K562 (cell line): ENCODE data around the gene CMSS1. TPM values are rescaled to one million over a fixed set of nuclear protein-coding genes. Genes with fewer than 3 reads are reported as not detected.
A peak's percentile ranks its signal among the peaks of the same experiment; 100 is the strongest.

ENCODE experiments used
- HDGF ChIP-seq: fragments of 450-650 bp; IDR thresholded peaks from 2 replicates; pipeline ENCODE4 v1.6.1; 2016
- MTA1 ChIP-seq: fragments of 450-650 bp; IDR thresholded peaks from 2 replicates; pipeline ENCODE4 v1.6.1; 2017; ENCODE audit warnings: borderline replicate concordance
- SMARCE1 ChIP-seq: fragments of 450-650 bp; IDR thresholded peaks from 2 replicates; pipeline ENCODE4 v1.7.1; 2016; ENCODE audit warnings: mild to moderate bottlenecking
- TEAD4 ChIP-seq, 2 experiments: sonication (generic) in 1 of 2; formaldehyde crosslinking in 1 of 2; IDR thresholded peaks; 2 replicates each; pipeline versions ENCODE4 v1.6.1 to v1.8.0; 2012 to 2022; ENCODE audit warnings: borderline replicate concordance in 1 of 2, inconsistent platforms in 1 of 2, low read length in 1 of 2, mild to moderate bottlenecking in 1 of 2, missing genetic modification reagents in 1 of 2
- TOE1 ChIP-seq, 2 experiments: fragments of 450-650 bp in 1 of 2; sonication (generic) in 1 of 2; formaldehyde crosslinking in 1 of 2; IDR thresholded peaks; 2 replicates each; pipeline versions ENCODE4 v1.7.1 to v1.8.0; 2016 to 2022; ENCODE audit warnings: borderline replicate concordance in 2 of 2, mild to moderate bottlenecking in 2 of 2, antibody characterized with exemption in 1 of 2, inconsistent platforms in 1 of 2, low read depth in 1 of 2, missing genetic modification reagents in 1 of 2, moderate library complexity in 1 of 2
- ZKSCAN8 ChIP-seq: fragments of 200-800 bp; sonication (Bioruptor generic); IDR thresholded peaks from 2 replicates; pipeline ENCODE4 v1.6.1; 2016; ENCODE audit warnings: missing genetic modification characterization, missing compliant biosample characterization
- polyA plus RNA-seq, 8 experiments: library from polyadenylated mRNA; depleted of rRNA in 4 of 8; stranded (reverse) in 5 of 8; unstranded in 3 of 8; fragments of >200 nt; fragmentation: Nextera tagmentation in 2 of 8; fragmentation: Illumina TruSeq in 1 of 8; extraction: Ambion mirVana in 2 of 8; extraction: Trizol in 1 of 8; gene quantifications; 2 replicates each; pipeline versions ENCODE4 v1.2.1 to v1.2.3, GENCODE V29; 2011 to 2014; ENCODE audit warnings: inconsistent platforms in 1 of 8, missing spikeins in 1 of 8
- total RNA-seq, 7 experiments: library from RNA; depleted of rRNA in 6 of 7; stranded (reverse); fragments of >200 nt in 6 of 7; fragmentation: Illumina TruSeq in 2 of 7; extraction: Trizol in 2 of 7; gene quantifications; 2 replicates each; pipeline versions ENCODE4 v1.2.1 to v1.2.3, GENCODE V29; 2011 to 2021; ENCODE audit warnings: low replicate concordance in 1 of 7
- TF ChIP-seq, protein P1 (sequence below): sonication (generic); IDR thresholded peaks from 2 replicates; pipeline ENCODE4 v1.6.1; 2016
- TF ChIP-seq, protein P2 (sequence below): fragments of 200-600 bp; sonication (generic); IDR thresholded peaks from one replicate; pipeline ENCODE4 v1.6.1; 2012; ENCODE audit warnings: mild to moderate bottlenecking, low read depth, low read length, inconsistent platforms
- TF ChIP-seq, protein P3 (sequence below): fragments of 450-650 bp; IDR thresholded peaks from 2 replicates; pipeline ENCODE4 v1.6.1; 2018; ENCODE audit not compliant: partially characterized antibody

CMSS1 gene
- total and polyA plus RNA-seq, 9 of the 15 experiments (the other 6 are each of a cell fraction or from before 2014, with no cell fraction given), result 46.9 to 109 (median 72.3) TPM

DNA sequence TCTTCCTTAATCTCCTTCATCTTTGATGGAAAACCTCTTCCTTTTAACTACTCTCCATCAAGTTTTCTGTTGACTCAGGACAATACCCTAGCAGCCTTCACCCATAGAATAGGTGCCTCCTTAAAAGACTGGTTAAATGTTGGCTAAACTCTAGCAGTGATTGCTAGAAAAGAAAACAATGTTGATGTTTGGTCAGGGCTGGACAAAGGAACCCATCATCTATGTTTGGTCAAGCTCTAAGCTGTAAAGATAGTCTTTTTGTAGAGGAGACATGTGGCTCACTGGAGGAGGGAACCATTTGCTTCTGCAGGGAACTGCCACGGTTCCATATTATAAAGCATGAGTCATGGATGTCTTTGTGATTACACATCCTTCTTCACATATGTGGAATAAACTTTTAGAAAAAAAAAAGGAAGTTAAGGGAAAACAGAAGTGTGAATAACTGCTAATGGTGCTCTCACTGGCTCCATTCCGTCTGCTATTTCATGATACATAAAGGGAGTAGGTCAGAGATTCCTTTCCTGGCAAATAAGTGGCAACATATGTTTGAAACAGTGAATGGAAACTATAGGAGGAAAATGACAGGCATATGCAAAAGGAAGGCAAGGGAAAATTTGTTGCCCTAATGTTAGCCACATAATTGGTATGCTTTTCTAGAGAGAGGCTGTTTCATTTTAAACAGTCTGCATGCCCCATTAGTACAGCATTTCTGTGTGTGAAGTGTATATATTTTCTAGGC lies 78.2 kb downstream of the CMSS1 start (continued):
- TF ChIP-seq, protein P1, sequence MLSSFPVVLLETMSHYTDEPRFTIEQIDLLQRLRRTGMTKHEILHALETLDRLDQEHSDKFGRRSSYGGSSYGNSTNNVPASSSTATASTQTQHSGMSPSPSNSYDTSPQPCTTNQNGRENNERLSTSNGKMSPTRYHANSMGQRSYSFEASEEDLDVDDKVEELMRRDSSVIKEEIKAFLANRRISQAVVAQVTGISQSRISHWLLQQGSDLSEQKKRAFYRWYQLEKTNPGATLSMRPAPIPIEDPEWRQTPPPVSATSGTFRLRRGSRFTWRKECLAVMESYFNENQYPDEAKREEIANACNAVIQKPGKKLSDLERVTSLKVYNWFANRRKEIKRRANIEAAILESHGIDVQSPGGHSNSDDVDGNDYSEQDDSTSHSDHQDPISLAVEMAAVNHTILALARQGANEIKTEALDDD, result peak; percentile 39; the same call in 1 of the 2 replicates
- TF ChIP-seq SMARCE1 (peak; percentile 59; the same call in 1 of the 2 replicates), HDGF (no peak), TOE1 (IDR thresholded peaks at IDR 0.05; ENCODE audit: borderline replicate concordance) (no peak), TOE1 (CRISPR knock-in tag; IDR thresholded peaks at IDR 0.05; ENCODE audit: borderline replicate concordance, low read depth) (no peak), ZKSCAN8 (peak; percentile 49; the same call in 1 of the 2 replicates), MTA1 (no peak), TEAD4 (IDR thresholded peaks at IDR 0.05; ENCODE audit: low read length) (peak; percentile 30; the same call in 1 of the 2 replicates), TEAD4 (CRISPR knock-in tag; IDR thresholded peaks at IDR 0.05; ENCODE audit: borderline replicate concordance) (no peak)
- TF ChIP-seq, protein P2, sequence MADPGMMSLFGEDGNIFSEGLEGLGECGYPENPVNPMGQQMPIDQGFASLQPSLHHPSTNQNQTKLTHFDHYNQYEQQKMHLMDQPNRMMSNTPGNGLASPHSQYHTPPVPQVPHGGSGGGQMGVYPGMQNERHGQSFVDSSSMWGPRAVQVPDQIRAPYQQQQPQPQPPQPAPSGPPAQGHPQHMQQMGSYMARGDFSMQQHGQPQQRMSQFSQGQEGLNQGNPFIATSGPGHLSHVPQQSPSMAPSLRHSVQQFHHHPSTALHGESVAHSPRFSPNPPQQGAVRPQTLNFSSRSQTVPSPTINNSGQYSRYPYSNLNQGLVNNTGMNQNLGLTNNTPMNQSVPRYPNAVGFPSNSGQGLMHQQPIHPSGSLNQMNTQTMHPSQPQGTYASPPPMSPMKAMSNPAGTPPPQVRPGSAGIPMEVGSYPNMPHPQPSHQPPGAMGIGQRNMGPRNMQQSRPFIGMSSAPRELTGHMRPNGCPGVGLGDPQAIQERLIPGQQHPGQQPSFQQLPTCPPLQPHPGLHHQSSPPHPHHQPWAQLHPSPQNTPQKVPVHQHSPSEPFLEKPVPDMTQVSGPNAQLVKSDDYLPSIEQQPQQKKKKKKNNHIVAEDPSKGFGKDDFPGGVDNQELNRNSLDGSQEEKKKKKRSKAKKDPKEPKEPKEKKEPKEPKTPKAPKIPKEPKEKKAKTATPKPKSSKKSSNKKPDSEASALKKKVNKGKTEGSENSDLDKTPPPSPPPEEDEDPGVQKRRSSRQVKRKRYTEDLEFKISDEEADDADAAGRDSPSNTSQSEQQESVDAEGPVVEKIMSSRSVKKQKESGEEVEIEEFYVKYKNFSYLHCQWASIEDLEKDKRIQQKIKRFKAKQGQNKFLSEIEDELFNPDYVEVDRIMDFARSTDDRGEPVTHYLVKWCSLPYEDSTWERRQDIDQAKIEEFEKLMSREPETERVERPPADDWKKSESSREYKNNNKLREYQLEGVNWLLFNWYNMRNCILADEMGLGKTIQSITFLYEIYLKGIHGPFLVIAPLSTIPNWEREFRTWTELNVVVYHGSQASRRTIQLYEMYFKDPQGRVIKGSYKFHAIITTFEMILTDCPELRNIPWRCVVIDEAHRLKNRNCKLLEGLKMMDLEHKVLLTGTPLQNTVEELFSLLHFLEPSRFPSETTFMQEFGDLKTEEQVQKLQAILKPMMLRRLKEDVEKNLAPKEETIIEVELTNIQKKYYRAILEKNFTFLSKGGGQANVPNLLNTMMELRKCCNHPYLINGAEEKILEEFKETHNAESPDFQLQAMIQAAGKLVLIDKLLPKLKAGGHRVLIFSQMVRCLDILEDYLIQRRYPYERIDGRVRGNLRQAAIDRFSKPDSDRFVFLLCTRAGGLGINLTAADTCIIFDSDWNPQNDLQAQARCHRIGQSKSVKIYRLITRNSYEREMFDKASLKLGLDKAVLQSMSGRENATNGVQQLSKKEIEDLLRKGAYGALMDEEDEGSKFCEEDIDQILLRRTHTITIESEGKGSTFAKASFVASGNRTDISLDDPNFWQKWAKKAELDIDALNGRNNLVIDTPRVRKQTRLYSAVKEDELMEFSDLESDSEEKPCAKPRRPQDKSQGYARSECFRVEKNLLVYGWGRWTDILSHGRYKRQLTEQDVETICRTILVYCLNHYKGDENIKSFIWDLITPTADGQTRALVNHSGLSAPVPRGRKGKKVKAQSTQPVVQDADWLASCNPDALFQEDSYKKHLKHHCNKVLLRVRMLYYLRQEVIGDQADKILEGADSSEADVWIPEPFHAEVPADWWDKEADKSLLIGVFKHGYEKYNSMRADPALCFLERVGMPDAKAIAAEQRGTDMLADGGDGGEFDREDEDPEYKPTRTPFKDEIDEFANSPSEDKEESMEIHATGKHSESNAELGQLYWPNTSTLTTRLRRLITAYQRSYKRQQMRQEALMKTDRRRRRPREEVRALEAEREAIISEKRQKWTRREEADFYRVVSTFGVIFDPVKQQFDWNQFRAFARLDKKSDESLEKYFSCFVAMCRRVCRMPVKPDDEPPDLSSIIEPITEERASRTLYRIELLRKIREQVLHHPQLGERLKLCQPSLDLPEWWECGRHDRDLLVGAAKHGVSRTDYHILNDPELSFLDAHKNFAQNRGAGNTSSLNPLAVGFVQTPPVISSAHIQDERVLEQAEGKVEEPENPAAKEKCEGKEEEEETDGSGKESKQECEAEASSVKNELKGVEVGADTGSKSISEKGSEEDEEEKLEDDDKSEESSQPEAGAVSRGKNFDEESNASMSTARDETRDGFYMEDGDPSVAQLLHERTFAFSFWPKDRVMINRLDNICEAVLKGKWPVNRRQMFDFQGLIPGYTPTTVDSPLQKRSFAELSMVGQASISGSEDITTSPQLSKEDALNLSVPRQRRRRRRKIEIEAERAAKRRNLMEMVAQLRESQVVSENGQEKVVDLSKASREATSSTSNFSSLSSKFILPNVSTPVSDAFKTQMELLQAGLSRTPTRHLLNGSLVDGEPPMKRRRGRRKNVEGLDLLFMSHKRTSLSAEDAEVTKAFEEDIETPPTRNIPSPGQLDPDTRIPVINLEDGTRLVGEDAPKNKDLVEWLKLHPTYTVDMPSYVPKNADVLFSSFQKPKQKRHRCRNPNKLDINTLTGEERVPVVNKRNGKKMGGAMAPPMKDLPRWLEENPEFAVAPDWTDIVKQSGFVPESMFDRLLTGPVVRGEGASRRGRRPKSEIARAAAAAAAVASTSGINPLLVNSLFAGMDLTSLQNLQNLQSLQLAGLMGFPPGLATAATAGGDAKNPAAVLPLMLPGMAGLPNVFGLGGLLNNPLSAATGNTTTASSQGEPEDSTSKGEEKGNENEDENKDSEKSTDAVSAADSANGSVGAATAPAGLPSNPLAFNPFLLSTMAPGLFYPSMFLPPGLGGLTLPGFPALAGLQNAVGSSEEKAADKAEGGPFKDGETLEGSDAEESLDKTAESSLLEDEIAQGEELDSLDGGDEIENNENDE, result no peak
- TF ChIP-seq, protein P3, sequence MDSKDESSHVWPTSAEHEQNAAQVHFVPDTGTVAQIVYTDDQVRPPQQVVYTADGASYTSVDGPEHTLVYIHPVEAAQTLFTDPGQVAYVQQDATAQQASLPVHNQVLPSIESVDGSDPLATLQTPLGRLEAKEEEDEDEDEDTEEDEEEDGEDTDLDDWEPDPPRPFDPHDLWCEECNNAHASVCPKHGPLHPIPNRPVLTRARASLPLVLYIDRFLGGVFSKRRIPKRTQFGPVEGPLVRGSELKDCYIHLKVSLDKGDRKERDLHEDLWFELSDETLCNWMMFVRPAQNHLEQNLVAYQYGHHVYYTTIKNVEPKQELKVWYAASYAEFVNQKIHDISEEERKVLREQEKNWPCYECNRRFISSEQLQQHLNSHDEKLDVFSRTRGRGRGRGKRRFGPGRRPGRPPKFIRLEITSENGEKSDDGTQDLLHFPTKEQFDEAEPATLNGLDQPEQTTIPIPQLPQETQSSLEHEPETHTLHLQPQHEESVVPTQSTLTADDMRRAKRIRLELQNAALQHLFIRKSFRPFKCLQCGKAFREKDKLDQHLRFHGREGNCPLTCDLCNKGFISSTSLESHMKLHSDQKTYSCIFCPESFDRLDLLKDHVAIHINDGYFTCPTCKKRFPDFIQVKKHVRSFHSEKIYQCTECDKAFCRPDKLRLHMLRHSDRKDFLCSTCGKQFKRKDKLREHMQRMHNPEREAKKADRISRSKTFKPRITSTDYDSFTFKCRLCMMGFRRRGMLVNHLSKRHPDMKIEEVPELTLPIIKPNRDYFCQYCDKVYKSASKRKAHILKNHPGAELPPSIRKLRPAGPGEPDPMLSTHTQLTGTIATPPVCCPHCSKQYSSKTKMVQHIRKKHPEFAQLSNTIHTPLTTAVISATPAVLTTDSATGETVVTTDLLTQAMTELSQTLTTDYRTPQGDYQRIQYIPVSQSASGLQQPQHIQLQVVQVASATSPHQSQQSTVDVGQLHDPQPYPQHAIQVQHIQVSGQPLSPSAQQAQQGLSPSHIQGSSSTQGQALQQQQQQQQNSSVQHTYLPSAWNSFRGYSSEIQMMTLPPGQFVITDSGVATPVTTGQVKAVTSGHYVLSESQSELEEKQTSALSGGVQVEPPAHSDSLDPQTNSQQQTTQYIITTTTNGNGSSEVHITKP, result peak; percentile 66
